Loucy (cell line): Measurements from ENCODE around the gene PAQR4.

ENCODE experiments used
- EZH2phosphoT487 ChIP-seq: fragments of 200-600 bp; IDR thresholded peaks from 2 replicates; pipeline ENCODE4 v1.6.1; 2018; ENCODE audit warnings: antibody characterized with exemption, mild to moderate bottlenecking, moderate library complexity, borderline replicate concordance
- TF ChIP-seq, protein P1 (sequence below): fragments of 200-600 bp; sonication (generic); conservative IDR thresholded peaks from 2 replicates; pipeline ENCODE4 v1.5.1; 2014; ENCODE audit warnings: mild to moderate bottlenecking, antibody characterized with exemption, low read length

GRCh38 chr16:2928796-2929195 lies 40.4 kb upstream of the PAQR4 start:
- TF ChIP-seq, protein P1, sequence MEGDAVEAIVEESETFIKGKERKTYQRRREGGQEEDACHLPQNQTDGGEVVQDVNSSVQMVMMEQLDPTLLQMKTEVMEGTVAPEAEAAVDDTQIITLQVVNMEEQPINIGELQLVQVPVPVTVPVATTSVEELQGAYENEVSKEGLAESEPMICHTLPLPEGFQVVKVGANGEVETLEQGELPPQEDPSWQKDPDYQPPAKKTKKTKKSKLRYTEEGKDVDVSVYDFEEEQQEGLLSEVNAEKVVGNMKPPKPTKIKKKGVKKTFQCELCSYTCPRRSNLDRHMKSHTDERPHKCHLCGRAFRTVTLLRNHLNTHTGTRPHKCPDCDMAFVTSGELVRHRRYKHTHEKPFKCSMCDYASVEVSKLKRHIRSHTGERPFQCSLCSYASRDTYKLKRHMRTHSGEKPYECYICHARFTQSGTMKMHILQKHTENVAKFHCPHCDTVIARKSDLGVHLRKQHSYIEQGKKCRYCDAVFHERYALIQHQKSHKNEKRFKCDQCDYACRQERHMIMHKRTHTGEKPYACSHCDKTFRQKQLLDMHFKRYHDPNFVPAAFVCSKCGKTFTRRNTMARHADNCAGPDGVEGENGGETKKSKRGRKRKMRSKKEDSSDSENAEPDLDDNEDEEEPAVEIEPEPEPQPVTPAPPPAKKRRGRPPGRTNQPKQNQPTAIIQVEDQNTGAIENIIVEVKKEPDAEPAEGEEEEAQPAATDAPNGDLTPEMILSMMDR: no peak
- no peak for TF ChIP-seq EZH2phosphoT487
